GM19455 (cell line): ENCODE results near the gene TM4SF20.
A peak's percentile ranks its signal among the peaks of the same experiment; 100 is the strongest.

Source experiments
- ATAC-seq: cut with Tn5 transposase; IDR thresholded peaks from one replicate; pipeline ENCODE4 v1.9.1; 2021; ENCODE audit not compliant: unreplicated experiment

The TM4SF20 gene, protein sequence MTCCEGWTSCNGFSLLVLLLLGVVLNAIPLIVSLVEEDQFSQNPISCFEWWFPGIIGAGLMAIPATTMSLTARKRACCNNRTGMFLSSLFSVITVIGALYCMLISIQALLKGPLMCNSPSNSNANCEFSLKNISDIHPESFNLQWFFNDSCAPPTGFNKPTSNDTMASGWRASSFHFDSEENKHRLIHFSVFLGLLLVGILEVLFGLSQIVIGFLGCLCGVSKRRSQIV

DNA sequence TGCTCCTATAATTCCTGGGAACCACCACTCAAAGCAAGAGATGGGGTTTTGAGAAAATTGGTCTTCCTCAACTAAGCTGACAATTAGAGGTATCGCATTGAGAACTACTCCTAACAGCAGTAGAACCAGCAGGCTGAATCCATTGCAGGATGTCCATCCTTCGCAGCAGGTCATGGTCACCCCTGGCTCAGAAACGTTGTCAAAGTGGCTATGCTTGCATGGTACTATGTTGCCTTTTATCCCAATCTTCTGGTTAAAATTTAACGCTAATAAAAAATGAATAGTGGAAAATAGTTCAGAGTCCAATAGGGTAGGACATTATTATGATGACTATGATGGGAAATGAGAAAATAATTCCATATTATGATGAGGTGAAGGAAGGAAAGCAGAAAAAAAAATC lies at the start of gene TM4SF20:
Gene TM4SF20, minus strand, starts transcription at position 212 of the 400 bp plus-strand sequence. Its CDS starts 38 bp downstream, at position 174.
- ATAC-seq, result no peak

DNA sequence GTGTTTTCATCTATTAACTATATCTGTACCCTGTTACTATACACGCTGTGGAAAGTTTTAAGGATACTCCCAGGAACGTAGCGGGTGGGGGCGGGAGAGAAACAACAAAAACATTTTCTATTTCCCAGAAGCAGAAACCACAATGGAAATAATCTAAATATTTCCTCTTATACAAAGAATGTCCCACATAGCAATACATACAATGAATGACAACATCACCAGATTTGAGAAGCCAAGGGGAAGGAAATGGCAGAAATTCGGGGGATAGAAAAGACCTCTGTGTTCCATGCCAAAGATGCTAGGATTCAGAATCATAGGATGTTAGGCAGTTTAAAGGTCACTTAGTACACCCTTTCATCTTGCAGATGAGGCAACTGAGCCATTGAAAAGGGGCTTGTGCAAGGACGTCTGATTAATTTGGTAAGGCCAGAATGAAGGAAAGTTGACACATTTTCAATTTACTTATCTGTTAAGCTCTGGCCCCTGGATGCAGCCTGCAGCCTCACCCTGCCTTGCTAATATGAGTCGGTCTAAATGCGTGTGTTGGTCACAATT lies 49.7 kb upstream of the TM4SF20 start:
- no peak for ATAC-seq

GRCh38 chr2:227423656-227424499 lies 44.8 kb upstream of the TM4SF20 start:
- ATAC-seq, result no peak

DNA sequence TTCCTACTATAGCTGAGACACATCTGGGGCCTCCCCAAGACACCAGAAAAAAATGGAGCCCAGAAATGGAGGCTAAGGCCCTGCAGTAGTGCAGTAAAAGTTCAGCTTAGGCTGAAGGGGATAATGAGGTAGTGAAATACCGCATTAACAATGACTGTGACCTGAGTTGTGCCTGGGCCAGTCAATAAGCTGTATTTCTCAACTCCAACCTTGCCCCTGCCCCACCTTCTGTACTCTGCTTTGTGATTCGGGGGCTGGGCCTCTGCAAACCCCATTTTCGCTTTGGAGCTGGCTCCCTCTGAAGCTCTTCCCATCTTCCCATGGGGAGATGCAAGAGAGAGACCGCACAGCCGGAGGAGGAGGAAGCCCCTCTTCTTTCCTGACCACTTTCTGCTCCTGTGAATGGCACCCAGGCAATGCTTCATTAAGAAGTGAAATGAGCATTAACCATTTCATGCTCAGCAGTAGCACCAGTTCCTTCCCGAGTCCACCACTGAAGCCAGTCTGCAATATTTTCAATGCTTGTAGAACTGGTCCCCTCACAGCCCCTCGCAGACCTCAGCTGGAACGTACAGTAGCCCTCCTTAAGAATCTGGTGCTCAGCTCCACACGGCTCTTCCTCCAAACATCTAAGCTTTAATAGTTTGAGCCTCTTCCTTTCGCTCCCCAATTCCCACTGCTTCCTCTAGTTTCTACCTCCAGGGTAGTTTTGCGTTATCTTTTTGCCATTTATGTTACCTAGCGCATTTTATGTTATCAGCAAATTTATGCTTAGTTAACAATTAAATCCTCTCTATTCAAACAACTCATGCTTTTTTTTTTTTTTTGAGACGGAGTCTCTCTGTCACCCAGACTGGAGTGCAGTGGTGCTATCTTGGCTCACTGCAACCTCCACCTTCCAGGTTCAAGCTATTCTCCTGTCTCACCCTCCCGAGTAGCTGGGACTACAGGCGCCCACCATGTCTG lies 41.3 kb upstream of the TM4SF20 start:
- ATAC-seq, result no peak

GRCh38 chr2:227416701-227417100 lies 37.6 kb upstream of the TM4SF20 start:
- ATAC-seq, result no peak

GRCh38 chr2:227415538-227416424 lies 36.7 kb upstream of the TM4SF20 start:
- ATAC-seq, result no peak

DNA sequence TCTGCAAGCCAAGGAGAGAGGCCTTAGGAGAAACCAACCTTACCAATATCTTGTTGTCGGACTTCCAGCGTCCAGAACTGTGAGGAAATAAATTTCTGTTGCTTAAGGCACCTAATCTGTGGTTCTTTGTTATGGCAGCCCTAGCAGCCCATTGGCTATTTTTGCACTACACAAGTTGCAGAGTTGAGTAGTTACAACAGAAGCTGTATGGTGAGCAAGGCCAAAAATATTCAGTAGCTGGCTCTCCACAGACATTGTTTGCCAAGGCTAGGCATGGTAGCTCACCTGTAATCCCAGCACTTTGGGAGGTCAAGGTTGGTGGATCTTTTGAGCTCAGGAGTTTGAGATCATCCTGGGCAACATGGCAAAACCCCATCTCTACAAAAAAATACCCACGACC lies 35.7 kb upstream of the TM4SF20 start:
- ATAC-seq, result no peak

GRCh38 chr2:227413371-227413770 lies 34.3 kb upstream of the TM4SF20 start:
- no peak for ATAC-seq

DNA sequence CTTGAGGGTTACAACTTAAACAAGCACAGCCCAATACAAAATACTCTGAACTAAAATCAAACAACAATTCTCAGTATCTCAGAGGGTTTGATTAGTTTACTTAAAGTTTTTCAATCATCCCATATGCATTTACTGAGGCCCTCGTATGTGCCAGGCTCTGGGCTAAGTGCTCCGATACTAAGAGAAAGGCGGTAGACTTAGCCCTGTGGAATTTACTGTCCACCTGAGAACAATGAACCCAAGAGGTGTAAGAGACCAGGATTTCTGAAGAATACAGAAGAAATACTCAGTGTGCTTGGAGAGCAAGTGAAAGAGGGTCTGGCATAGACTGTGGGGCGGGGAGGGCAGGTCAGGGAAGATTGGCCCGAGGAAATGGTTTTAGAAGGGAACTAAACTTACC lies 33.8 kb upstream of the TM4SF20 start:
- ATAC-seq, result no peak

GRCh38 chr2:227411990-227412350 lies 32.9 kb upstream of the TM4SF20 start:
- no peak for ATAC-seq

DNA sequence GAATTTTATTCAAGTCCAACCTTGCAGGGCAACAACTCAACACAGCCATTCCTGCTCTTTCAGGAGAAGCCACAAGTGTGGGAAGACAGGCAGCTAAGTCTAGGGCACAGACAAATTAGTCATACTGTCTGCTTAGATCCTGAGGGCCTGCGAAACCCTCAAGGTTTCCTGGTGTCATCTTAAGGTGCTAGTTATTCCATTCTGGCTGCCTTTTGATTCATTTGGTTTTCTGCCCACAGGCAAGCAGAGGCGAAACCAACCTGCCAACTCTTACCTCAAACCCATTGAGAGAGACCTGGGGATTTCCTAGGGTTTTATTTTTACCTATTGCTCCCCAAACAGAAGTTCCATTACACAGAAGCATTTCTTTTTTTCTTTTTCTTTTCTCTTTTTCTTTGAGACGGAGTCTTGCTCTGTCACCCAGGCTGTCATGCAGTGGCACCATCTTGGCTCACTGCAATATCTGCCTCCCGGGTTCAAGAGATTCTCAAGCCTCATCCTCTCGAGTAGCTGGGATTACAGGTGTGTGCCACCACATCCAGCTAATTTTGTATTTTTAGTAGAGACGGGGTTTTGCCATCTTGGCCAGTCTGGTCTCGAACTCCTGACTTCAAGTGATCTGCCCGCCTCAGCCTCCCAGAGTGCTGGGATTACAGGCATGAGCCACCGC lies 32.3 kb upstream of the TM4SF20 start:
- ATAC-seq, result peak; percentile 65

- ATAC-seq, result no peak
These were observed 31.1 kb upstream of the TM4SF20 start for GRCh38 chr2:227410191-227410590.

DNA sequence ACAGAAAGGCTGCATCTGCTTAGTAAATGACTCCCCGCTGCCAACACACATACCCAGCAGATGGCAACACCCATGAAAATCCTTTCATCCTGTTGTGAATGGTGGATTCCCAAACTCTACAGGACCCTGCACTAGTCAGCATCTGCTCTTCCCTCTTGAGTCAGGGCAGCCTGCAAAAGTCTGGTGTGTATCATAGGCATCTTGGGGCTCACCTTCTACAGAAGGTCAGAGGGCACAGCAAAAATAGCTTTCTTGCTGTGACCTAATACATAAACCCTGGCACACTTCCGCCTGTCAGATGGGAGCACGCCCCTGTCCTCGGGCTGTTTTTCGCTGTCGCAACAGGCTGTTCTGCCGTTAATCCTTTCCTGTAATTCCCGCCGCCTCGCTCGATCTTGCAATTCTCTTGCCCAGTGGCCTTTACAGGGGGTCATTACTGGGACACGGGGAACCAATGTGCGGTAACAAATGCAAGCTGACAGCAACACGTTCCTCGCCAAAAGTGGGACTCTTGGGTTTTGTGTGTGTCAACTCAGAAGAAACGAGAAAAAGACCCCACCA lies 28.6 kb upstream of the TM4SF20 start:
- ATAC-seq, result no peak

DNA sequence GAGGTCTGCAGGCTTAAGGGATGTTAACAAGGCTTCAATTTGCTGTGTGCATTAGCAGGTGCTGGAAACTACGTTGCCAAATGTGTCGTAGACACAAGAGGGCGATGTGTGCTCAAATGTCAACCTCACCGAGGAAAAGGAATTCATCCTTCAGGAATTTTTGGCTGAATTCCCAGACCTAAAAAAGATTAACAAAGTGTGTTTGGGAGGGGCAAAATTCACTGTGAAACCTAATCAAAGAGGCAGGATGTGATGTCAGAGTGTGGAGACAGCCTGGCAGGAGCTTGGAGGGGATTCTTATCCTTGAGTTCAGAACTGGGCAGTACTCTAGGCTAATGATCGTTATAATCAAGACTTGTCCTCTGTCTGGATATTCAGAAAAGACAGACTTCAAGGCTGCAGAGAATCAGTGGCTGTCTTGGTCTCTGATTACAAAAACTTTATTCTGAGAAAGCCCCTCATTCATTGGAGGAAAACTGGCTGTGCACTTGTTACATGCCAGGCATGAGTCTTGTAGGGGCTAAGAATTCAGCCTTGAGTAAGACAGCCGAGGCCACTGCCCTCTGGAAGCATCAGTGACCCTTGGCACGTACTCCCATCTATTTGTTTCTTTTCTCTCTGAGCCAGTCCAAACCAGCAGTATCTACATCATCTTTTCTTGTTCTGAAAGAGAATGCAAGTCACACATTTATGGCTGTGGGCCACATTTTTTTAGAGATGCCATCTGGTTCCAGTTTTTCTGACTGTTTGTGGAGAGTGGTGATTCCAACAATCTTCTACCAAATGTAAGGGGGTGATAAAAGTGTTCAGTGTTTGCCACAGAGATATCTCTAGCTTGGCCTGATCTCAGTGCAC lies 27.3 kb upstream of the TM4SF20 start:
- ATAC-seq, result no peak

DNA sequence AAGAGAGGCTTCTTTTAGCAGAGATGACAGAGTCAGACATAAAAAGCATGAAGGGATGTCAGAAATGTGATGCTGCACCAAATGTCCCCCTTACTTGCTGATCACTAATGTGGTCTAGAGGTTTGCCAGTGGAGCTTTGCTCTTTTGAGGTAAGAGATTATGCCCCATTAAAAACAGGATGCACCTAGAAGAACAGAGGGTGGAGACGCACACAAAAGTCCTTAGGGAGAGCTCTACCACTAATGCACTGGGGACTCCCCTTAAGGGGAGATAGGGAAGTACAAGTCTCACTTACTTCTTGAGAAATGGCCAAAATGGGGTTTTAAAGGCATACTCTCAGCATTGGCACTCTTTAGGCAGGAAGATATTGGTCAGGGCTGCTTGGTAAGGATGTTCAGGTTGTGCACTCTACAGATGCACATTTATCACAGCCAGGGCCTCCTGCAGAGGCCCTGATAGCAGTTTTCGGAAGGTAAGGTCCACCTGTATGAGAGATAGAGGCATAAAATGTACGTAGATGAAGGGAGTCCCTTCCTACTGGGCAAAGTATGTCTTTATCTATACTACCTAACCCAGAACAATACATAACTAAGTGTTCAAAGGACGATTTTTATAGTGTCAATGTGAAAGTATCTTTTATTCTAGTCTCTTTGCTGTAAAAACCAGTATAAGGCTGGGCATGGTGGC lies 25.6 kb upstream of the TM4SF20 start:
- ATAC-seq, result no peak

DNA sequence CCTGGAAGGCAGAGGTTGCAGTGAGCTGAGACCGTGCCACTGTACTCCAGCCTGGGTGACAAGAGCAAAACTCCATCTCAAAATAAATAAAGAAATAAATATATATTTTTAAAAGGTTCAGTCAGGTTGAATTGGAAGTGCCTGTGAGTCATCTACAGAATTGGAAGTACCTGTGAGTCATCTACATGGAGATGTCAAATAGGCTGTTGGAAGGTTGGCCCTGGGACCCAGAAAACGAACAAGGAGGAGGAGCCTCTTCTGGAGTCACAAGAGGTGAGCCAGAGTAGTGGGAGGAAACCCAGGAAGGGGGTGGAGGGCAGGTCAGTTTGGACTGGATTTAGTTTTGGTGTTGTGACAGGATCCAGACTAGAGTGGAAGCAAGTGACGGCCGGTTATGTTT lies 23.9 kb upstream of the TM4SF20 start:
- ATAC-seq, result no peak

DNA sequence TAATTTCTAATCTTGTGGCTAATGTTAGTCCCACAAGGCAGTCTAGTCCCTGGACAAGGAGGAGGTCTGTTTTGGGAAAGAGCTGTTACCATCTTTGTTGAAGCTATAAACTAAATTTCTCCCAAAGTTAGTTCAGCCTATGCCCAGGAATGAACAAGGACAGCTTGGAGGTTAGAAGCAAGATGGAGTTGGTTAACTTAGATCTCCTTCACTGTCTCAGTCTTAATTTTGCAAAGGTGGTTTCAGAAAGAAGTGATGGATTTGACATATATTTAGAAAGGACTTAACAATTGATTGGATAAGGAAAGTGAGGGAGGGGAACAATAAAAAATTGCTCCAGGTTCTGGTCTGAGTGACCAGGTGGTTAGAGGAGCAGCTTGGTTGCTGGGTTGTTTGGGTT lies 23.2 kb upstream of the TM4SF20 start:
- ATAC-seq, result no peak

GRCh38 chr2:227401550-227401949 lies 22.4 kb upstream of the TM4SF20 start:
- no peak for ATAC-seq
